CD4-positive, alpha-beta T cell treated with Interleukin-17A for 4 hours (primary cell): ENCODE data around the gene UBFD1.
"Not testable (repeated sequence)": the region's sequence is repeated elsewhere in the genome, so short reads cannot be mapped to it uniquely, and the experiment has no call there.

Experiments
- DNase-seq: peaks from one replicate; pipeline ENCODE4 v3.0.0-alpha.2; 2020; ENCODE audit warnings: mixed read lengths

The UBFD1 gene

DNA sequence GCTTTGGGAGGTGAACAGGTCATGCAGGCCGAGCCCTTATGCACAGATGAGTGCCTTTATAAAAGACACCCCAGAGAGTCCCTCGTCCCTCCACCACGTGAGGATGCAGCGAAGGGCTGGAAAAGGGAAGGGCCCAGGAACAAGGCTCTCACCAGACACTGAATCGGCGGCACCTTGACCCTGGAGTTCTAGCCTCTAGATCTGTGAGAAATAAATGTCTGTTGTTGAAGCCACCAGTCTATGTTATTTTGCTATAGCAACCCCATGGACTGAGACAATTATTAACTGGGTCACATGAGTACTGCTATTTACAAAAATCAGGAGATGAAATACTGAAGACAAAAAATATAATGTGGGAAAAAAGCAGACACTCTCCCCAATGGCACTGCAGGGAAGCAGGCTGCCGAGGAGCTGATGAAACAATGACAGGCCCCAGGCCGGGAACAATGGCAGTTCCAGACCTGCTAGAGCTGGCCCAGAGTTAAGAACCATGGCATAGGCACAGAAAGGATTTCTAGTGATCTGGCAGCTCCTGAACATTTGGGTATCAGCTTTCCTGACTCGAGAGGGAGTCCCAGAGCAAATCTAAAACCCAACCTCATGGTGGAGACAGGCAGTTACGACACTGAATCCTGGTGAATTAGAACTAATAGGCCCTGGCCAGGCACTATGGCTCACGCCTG, 29.4 kb upstream of the UBFD1 start:
- DNase-seq = no peak

DNA sequence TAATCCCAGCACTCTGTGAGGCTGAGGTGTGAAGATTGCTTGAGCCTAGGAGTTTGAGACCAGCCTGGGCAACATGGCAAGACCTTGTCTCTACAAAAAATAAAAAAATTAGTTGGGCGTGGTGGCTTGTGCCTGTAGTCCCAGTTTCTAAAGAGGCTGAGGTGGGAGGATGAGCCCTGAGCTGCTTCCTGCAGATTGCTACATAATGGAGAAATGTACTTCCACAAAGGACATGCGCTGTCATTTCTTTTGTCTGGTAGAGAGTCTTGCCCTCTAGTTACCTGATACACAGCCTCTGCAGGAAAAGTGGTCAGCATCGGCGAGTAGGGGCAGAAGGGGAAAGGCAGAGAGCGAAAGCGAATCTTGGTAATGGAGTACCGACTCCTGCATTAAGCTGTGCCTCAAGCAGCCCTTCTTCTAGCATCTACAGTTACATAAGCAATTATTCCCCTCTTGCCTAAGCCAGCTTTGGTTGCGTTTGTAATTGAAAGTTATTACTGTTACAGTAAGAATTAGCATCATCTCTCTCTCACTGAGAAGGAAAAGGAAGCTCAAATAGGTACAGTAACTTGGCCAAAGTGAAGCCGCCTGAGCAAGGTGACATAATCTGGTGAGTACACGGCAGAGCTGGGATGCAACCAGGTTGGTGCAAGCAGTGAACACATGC, 28.8 kb upstream of the UBFD1 start:
- no peak for DNase-seq

DNA sequence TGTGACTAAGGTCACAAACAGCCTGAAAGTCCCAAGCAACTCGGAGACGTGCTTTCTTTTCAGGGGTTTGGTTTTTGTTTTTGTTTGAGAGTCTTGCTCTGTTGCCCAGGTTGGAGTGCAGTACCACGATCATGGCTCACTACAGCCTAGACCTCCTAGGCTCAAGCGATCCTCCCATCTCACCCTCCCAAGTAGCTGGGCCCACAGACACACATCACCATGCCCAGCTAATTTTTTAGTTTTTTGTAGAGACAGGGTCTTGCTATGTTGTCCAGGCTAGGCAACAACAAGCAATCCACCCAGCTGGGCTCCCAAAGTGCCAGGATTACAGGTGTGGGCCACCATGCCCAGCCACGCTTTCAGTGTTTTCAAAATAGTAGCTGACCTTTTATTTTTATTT, 27.5 kb upstream of the UBFD1 start:
- no peak for DNase-seq

DNA sequence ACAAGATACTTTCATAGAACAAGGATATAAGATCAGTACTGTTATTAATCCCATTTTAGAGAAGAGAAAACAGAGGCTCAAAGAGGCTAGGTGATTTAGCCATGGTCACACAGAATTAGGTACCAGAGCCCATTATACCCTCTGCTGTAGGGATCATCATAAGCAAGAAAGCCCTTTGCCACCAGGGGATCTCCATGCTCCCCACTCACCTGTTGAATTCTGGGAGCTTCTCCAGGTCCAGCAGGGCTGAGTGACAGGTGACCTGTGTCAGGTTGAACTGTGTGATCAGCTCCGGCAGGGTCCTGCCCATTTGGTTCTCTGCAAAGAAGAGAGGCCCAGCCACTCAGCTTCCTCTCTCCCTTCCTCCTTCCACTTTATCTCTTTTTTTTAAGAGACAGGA, 25.1 kb upstream of the UBFD1 start:
- DNase-seq = no peak

DNA sequence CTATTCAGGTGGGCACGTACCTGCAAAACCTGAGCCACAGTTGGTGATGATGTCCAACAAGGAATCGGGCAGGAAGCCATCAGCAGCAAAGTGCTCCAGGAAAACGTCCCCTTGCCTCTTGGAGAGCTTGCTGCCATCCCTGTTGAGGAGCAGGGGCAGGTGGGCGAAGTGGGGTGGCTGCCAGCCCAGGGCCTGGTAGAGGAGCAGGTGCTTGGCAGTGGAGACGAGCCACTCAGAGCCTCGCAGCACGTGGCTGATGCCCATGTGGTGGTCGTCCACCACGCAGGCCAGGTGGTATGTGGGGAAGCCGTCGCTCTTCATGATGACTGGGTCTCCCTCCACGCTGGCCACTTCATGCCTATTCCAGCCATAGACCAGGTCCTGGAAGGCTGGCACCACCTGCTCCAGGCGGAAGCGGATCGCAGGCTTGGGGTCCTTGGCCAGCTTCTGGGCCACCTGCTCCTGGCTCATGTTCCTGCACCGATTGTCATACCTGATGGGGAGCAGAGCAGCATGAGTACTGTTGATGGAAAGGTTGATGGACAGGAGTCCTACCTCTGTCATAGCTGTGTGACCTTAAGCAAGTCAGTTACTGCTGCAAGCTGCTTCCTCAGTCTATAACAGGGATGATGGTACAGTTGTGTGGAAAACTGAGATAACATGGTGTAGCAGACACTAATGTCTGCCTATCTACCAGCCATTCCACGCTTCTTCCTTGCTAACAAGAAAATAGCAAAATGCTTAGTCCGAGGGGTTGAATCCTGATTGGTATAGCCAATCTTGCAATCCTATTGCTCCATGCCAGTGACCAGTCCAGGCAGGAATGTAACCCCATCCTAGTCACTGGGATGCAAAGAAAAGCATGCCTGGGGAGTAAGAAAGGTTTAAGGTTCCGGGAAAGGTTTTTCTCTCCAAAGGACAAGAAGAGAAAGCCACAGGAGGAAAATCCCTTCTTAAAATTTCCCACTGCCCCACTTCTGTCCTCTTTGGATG, 22.4 kb upstream of the UBFD1 start:
- DNase-seq = no peak

DNA sequence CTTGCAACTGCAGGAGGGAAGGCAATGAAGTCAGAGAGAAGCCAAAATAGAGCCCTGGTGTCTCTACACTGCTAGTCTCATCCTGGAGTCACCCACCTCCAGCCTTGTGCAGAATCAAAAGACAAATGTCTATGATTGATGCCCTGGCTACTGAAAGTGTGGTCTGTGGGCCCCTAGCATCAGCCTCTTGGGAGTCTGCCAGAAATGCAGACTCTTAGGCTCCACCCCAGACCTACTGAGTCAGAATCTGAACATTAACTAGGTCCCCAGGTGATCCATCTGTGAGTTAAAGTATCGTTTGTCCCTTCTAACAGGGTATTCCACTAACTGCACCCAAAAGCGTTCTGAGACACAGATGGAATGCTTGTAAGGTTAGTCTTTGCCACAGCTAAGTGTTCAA, 21.6 kb upstream of the UBFD1 start:
- no peak for DNase-seq

DNA sequence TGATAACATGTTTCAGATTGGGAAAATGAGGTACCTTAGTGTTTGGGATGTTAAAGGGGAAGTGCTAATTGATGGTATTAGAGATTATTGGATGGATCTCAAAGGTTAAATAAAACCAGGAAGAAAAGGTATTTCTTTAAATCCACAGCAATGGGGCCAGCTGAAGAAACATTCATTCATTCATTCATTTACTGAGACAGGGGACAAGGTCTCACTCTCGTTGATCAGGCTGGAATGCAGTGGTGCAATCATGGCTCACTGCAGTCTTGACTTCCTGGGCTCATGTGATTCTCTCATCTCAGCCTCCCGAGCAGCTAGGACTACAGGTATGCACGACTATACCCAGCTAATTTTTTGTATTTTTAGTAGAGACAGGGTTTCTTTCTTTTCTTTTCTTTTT, 20.1 kb upstream of the UBFD1 start:
- no peak for DNase-seq

DNA sequence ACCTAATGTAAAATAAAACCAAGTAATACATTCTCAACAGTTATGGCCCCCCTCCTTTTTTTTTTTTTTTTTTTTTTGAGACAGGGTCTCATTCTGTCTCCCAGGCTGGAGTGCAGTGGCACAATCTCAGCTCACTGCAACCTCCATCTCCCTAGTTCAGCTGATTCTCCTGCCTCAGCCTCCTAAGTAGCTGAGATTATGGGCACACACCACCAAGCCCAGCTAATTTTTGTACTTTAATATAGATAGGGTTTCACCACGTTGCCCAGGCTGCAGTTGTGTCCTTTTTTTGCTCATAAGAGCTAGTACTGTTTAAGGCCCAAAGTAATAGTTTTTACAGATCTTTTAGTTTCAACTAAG, 18.6 kb upstream of the UBFD1 start:
- DNase-seq = no peak

DNA sequence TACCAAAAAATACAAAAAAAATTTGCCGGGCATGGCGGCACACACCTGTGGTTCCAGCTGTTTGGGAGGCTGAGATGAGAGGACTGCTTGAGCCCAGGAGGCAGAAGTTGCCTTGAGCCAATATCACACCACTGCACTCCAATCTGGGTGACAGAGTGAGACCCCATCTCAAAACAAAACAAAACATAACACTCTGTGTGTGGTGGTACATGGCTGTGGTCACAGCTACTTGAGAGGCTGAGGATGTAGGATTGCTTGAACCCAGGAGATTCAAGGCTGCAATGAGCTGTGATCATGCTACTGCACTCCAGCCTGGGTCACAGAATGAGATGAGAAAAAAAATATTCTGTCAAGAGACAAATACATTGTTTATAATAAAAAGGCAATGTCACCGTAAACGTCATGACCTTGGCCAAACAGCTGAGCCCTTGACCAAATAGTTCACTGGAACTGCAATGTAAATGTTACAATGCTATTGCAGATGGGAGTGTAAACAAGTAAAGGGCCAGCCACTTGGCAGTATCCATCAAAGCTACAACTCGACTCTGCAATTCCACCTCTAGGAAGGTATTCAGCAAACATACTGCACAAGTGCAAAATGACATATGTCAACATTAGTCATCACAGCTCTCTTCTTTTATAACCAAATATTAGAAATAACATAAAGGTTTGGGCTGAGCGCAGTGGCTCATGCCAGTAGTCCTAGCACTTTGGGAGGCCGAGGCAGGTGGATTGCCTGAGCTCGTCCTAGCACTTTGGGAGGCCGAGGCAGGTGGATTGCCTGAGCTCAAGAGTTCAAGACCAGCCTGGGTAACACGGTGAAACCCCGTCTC, 17.3 kb upstream of the UBFD1 start:
- no peak for DNase-seq

DNA sequence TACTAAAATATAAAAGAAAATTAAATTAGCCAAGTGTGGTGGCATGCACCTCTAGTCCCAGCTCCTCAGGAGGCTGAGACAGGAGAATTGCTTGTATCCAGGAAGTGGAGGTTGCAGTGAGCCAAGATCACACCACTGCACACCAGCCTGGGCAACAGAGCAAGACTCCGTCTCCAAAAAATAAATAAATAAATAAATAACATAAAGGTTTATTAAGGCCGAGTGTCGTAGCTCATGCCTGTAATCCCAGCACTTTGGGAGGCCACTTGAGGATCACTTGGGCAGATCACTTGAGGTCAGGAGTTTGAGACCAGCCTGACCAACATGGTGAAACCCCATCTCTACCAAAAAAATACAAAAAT, 16.7 kb upstream of the UBFD1 start:
- DNase-seq = not testable (repeated sequence)

DNA sequence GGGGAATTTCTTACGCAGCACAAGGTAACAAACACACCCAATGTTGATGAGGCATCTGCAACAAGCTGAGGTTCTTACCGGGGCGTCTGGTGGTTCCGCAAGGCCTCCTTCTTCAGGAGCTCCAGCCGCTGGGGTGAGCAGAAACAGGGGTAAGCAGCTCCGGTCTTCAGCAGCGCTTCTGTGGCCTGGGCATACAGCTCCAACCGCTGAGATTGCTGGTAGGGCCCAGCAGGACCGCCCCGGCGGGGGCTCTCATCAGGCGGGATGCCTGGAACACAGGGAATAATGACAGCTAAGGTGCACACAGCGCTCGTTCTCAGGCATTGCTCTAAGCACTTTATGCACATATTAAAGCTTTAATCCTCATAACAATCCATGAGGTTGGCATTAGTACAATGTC, 13.1 kb upstream of the UBFD1 start:
- no peak for DNase-seq

DNA sequence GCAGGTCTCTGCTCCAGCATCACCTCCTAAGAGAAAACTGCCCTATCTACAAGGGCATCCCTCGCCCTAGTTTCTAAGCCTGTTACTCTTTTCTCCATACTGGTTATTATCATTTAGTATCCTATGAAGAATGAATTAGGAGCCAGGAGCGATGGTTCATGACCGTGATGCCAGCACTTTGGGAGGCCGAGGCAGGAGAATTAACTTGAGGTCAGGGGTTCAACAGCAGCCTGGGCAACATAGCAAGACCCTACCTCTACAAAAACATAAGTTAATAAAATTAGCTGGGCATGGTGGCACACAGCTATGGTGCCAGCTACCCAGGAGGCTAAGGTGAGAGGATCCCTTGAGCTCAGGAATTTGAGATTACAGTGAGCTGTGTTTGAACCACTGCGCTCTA, 7.6 kb upstream of the UBFD1 start:
- no peak for DNase-seq

DNA sequence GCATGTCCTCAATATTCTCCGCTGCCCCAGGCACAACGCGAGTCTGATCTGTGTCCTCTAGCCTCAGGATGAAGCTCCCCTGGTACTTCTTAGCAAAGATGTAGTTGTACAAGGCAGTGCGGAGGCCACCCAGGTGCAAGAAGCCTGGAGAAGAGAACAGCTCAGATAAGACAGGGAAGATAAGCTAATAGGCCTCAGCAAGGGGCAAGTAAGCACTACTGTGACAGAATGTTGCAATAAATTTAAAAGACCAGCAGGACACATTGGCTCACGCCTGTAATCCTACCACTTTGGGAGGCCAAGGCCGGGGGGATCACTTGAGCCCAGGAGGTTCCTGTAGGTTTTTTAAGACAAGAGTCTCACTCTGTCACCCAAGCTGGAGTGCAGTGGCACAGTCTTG, 5.4 kb upstream of the UBFD1 start:
- DNase-seq = no peak

DNA sequence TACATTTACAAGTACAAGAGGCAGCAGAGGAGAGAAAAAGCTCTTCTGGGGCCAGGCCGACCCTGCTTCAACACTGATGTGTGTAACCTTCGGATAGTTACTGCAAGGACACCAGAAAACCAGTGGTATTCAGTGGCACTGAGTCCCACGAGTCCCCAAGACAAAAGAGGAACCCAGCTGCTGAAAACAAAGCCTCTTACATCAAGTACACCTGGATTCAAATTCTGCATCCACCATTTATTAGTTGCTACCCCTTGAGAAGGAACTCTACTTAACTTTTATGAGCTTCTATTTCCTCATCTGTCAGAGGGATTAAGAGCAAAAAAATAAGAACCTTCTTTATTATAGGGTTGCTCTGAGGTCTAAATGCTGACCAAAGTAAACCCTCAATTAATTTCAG, 3.0 kb upstream of the UBFD1 start:
- no peak for DNase-seq

DNA sequence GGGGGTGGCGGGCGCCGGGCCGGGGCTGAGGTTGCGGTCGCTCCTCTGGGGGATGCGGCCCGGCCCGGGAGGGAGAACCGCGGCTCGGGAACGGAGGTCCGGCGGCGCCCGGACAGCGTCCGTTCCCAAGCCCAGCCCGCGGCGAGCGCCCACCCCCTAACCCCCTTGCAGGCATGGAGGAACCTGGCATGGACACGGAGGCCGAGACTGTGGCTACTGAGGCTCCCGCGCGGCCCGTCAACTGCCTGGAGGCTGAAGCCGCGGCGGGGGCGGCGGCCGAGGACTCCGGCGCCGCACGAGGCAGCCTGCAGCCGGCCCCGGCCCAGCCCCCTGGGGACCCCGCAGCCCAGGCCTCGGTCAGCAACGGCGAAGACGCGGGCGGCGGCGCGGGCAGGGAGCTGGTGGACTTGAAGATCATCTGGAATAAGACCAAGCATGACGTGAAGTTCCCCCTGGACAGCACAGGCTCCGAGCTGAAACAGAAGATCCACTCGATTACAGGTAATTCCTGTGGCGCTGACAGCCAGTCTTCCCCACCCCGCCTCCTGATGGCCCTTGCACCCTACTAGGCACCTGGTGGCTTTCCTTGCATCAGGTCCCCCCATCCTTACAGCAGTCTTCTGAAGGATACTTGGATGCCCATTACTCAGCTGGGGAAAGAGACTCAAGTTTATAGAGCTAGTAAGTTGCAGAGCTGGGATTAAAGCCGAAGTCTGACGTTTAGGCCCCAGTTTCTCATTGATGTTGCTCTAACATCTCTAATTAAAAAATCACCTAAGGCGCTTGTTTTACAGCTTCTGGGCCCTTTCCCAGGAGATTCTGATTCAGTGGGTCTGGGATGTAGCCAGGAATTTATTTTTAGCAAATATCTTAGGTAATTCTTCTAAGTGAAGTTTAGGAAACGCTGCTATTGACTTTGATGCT, 514 bp downstream of the UBFD1 start:
- DNase-seq = no peak

DNA sequence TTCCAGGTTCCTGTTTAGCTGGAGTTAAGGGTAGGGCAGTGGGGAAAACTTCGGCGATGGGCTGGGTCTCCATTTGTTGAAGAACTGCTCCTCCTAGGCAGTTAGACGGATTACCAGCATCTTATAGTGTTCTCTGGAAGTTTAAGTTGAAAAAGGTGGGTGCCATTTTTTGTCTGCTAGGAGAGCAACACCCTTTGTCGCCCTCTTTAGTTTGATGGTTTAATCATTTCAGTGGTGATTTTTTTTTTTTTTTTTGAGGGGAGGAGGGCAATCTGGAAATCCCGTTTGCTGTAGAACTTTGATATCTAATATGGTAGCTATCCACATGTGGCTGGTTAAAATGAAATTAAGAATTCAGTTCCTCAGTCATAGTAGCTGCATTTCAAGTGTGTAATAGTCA, 4.1 kb downstream of the UBFD1 start:
- no peak for DNase-seq

DNA sequence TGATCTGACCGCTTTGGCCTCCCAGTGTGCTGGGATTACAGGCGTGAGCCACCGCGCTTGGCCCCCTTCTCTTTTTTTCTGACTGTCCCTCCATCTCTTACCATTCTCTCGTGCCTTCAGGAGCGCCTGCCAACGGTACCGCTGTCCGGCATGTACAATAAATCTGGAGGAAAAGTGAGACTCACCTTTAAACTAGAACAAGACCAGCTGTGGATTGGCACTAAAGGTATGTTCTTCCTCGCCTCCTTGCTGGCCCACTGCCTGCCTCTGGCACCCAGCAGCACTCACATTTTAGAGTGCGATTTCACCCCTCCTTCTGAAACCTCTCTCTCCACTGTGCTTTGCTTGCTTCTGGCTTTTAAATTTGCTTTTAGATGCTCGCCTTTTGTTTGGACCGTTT, 5.0 kb downstream of the UBFD1 start:
- no peak for DNase-seq

DNA sequence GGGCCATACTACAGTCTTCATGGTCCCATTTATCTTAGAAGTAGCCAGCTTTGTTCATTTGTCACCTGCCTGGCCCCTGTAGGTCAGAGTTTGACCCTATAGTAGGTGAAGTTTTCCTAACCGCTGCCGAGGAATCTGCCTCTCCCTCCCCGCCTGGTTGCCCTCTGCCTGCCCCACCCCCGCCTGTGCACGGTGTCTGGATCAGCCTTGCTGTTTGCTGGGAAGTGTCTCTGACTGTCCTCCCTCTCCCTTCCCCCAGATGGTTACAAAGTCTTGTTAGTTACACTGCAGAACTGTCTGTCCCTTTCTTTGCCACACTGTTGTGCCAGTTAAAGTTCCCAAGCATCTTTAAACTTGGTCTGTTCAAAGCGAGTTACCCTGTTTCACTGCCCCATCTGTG, 5.7 kb downstream of the UBFD1 start:
- no peak for DNase-seq

DNA sequence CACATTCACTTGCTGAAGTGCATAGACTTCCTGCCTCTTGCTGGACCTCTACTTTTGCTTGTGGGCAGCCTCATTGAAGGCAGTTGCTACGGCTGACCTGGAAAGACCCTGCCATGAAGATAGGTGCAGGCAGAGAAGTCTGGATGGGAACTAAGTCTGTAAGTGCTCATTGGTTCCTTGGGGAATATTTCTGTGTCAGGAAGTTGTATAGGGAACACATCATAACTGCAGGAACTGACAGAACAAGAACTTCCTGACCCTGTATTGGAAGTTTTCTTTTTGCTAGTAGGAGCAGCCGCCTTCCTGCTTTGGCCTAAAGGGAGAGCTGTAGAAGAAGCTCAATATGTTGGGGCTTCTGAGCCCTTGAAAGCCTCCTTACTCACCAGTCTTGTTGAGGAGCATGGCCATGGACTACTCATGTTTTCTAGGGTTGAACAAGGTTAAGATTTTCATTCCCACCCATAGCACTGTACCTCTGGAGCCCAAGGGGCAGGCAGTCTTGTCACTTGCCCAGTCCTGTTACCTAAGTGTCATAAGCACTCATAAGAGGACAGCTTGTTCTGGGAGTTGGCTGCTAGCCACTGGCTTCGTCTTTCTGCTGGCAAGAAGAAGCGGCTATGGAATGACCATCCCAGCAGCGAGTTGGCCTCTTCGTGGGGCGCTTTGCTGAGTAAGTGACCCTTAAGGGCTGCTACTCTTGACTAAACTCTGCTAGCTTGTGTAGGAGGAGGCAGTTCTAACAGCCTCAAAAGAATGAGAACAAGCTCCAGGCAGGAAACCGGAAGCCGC, 7.2 kb downstream of the UBFD1 start:
- DNase-seq = no peak

DNA sequence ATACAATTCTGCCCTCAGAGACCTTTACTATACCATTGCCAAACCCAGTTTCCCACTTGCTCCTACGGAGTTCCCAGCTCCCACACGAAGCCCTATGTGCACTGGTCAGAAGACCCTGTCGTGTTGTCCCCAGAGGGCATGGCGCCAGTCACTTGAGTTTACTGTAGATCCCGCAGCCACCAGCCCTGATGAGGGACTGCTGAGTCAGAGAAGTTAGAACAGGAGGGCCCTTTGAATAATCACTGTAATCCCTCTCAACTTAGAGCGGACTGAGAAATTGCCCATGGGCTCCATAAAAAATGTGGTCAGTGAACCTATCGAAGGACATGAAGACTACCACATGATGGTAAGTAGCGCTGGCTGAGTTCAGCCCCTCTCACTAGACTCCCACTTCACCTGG, 9.2 kb downstream of the UBFD1 start:
- no peak for DNase-seq

DNA sequence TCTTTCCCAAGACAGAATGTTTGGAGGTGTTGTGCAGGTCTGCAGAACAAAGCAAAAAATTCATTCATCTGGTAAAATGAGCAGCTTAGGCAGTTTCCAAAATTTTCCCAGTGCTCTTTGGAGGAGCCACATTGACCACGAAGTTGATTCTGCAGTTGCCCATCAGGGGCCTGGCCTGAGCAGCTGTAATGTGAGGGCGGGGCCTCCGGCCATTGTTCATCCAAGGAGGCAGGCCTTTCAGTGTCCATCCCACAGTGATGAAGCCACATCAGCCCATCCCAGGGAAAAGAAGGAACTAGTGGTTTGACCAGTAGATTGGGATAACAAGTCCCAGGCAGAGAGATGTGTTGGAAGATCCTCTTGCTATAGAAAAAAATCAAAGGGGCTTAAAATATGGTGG, 10.1 kb downstream of the UBFD1 start:
- no peak for DNase-seq
